ENCODE measurements around the gene ASF1B.

- no peak for TF ChIP-seq POLR2A (IDR thresholded peaks at IDR 0.05; ENCODE audit: low read length)
- no peak for TF ChIP-seq GATA1 (IDR thresholded peaks at IDR 0.05; ENCODE audit: low read depth, low read length)
Measured at GRCh38 chr19:14081797-14082674, 54.4 kb downstream of the ASF1B start.
